Measurements from ENCODE around the gene LRRC75B.
A peak's percentile ranks its signal among the peaks of the same experiment; 100 is the strongest.

The LRRC75B gene

GRCh38 chr22:24587251-24587650 is 5.6 kb downstream of the LRRC75B start:
- DNase-seq (ENCODE audit: low spot score), result no peak

DNA sequence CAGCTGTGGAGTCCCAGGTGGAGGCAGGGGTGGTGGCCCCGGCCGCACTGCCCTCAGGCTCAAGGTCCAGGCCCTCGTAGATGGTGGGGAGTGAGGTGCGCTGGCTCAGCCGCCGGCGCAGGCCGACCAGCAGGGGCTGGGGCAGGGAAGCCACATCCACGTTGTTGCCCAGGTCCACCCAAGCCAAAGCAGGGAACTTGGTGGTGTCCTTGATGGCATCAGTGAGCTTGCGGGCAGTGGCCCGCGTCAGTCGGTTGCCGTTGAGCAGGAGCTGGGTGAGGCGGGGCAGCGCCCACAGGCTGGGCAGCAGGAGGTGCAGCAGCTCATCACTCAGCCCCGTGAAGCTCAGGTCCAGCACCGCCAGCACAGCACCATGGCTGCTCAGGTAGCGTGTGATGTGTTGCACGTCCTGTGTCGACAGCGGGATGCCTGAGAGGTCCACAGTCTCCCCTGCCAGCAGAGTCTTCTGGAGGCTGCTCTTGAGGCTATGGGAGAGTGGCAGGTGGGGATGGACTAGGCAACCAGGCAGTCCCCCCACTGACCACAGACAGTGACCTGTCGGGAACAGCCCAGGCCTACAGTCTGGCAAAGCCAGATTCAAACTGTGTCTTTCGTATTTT is 6.8 kb downstream of the LRRC75B start:
- no peak for DNase-seq (ENCODE audit: low spot score)

- DNase-seq (ENCODE audit: low spot score), result no peak
Observed at GRCh38 chr22:24585461-24585860, 7.4 kb downstream of the LRRC75B start.

- DNase-seq (ENCODE audit: low spot score), result no peak
Observed at GRCh38 chr22:24584871-24585411, 7.9 kb downstream of the LRRC75B start.

- no peak for DNase-seq (ENCODE audit: low spot score)
Observed at GRCh38 chr22:24584166-24584790, 8.6 kb downstream of the LRRC75B start.

GRCh38 chr22:24583221-24584165 is 9.4 kb downstream of the LRRC75B start:
- DNase-seq (ENCODE audit: low spot score), result no peak

DNA sequence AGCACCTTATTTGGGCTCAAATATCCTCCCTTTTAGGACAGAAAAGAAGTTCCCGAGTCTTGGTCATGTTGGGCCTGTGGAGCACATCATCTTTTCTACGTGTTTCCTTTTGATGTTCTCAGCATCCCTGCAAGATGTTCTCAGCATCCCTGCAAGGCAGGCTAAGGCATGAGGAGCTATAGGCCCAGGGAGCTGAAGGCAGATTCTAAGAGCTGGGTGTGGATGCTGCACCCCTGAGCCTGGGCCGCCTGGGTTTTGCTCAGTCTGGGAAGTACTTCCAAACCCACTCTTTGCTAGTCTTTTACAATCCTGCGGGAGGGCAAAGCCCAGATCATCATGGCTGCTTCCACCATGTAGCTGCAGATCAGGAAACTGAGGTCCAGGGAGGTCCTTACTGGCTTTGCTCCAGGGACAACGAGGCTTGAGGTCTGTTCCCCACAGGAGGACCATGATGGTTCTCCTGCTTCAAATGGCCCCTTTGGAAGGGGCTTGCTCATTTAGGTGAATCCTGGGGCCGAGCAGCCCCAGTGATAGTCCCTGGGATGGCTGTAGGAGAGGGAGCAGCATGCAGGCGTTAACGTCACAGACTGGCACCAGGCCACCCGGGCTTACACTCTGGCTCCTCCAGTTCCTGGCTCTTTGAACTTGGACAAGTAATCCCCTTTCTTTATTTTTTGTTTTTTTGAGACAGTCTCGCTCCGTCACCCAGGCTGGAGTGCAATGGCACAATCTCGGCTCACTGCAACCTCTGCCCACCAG is 10.6 kb downstream of the LRRC75B start:
- no peak for DNase-seq (ENCODE audit: low spot score)

- DNase-seq (ENCODE audit: low spot score), result no peak
Observed at GRCh38 chr22:24580276-24580675, 12.6 kb downstream of the LRRC75B start.

GRCh38 chr22:24579258-24579601 is 13.6 kb downstream of the LRRC75B start:
- no peak for DNase-seq (ENCODE audit: low spot score)

- peak; percentile 43 for DNase-seq (ENCODE audit: low spot score)
Observed at GRCh38 chr22:24578355-24579257, 14.3 kb downstream of the LRRC75B start.

DNA sequence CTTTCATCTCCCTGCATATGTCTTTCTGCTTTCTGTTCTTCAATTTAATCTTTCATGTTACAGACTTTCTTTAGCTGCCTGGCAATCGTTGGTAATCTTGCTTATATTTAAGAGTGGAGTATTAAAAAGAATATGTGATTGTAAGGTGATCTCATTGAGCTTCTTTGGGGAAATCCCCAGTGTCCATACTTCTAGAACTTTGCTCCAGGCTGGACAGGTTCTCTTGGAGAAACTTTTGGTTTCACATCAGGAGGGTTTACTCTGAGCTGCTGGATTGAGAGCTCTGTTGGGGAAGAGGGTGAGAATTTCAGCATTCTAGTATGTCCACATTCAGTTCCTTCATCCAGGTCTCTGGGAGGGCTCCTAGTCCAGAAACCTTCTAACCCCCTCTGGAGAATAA is 16.1 kb downstream of the LRRC75B start:
- DNase-seq (ENCODE audit: low spot score), result no peak

- no peak for DNase-seq (ENCODE audit: low spot score)
Observed at GRCh38 chr22:24571266-24571665, 21.6 kb downstream of the LRRC75B start.

DNA sequence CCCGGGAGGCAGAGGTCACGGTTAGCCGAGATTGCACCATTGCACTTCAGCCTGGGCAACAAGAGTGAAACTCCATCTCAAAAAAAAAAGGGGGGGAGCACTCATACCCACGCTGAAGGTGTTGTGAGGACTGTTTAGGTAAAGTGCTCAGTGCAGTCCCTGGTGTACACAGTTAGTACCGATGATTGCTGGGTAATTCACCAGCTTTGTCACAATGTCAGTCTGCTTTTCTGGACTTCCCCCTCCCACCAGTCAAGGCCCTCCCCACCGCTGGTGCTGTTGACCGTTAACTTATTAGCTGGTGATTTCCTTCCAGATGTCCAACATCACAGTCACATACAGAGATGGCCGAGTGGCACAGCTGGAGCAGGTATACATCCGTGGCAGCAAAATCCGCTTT is 25.2 kb downstream of the LRRC75B start:
- DNase-seq (ENCODE audit: low spot score), result no peak

- DNase-seq (ENCODE audit: low spot score), result no peak
Observed at GRCh38 chr22:24566899-24567511, 25.9 kb downstream of the LRRC75B start.

GRCh38 chr22:24565077-24565476 is 27.8 kb downstream of the LRRC75B start:
- DNase-seq (ENCODE audit: low spot score), result no peak

DNA sequence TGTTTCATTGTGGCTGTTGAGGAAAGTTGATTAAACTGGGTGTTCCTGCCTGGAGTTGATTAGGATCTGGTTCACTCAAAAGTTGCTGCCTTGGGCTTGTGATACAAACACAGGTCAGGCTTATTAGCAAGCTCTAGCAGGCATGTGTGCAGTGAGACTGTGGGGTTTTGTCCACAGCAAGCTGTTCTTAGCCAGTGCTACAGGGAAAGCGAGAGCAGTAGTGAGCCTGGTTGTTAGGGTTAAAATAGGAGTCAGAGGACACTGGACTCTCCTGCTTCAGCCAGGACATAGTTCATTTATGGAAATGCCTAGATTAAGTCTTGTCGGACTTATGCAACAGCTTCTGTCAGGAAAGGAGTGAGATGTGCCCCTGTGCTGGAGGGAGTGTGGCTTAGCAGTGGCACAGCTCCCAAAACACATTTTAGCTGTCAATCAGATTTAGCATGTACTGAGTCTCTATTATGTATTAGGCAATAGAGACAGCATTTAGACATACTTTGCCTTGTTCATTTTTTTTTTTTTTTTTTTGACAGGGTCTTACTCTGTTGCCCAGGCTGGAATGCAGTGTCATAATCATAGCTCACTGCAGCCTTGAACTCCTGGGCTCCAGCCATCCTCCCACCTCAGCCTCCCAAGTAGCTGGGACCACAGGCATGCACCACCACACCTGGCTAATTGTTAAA is 28.4 kb downstream of the LRRC75B start:
- no peak for DNase-seq (ENCODE audit: low spot score)

DNA sequence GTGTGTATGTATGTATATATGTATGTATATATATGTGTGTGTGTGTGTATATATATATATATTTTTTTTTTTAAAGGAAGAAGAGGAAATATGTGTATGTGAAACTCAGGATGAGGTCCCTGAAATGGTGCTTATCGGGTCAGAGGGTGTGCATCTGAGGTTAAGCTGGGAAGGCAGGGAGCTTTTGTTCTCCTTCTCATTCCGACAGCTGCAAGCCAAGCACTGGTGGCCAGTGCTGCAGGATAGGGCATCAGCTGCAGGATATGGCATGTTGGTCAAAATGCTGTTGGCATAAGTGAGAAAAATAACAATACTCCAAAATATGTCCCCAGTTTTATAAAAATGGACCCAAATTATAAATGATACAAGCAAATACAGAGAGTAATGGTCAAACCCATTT is 29.6 kb downstream of the LRRC75B start:
- no peak for DNase-seq (ENCODE audit: low spot score)

DNA sequence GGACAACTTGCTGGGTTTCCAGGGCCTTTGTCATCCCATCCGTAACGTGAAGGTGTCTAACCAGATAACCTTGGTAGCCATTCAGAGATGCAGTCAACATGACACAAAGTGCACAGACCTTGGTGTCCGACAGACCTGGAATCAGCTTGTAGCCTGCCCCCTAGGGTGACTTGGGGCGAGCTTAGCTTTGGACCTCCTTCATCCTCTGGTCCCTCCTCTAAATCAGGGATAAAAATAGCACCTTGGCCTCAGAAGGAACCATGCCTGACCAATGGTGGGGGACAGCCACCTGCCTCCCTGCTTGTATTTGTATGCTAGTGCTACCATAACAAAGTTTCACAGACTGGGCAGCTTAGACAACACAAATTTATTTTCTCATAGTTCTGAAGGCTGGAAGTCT is 33.4 kb downstream of the LRRC75B start:
- no peak for DNase-seq (ENCODE audit: low spot score)

DNA sequence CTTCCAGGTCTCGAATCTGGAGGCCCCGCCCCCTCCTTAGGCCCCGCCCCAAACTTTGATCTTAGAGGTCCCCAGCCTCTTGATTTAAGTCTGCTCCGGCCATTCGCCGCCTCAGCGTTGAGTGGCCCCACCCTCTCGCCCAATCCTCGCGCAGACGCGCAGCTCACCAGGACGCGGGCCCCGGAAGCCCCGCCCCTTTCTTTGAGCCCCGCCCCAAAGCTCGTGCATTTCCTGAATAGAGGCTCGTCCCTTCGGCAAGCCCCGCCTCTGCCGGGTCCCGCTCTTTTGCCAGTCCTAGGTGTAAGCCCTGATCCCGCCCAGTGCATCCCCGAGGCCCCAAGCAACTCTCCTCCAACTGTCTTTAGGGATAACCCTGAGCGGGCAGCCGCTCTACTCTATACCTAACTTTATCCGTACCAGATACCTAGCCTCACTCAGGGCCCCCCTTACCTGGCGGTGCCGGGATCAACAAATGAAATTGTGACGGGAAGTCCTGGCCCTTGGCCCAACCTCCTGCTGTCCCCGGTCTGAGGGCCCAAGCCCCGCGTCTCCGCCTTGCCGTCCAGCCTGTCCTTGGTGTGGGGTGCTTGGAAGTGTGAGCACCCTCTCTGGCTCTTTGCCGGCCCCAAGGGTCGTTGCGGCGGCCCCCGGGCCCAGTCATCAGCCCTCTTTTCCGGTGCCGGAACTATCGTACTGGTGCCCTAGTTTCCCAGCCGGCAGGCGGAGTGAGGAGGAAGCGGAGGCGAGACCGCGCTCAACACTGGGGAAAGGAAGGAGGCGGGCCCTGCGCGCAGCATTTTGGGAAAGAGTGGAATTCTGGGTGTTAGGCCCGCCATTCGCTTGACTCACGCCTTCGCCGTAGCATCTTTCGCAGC is 37.5 kb downstream of the LRRC75B start, which contains the start of gene SNRPD3:
Gene SNRPD3 (plus strand): TSS at position 835 of the 875 bp plus-strand sequence. CDS start 1,676 bp downstream, outside the sequence.
- peak; percentile 89 for DNase-seq (ENCODE audit: low spot score)

All from HuH-7.5 (cell line).